PC-3 (cell line): Measurements from ENCODE around the gene HRH1. TPM values are rescaled to one million over a fixed set of nuclear protein-coding genes. Genes with fewer than 3 reads are reported as not detected.
A peak's percentile ranks its signal among the peaks of the same experiment; 100 is the strongest.
"Not testable (repeated sequence)": the region's sequence is repeated elsewhere in the genome, so short reads cannot be mapped to it uniquely, and the experiment has no call there.

Experiments used
- ATAC-seq: fragments of 200-7000 bp; cut with Tn5 transposase; 2 replicates; pipeline ENCODE4 v1.9.1; 2020; ENCODE audit warnings: mild to moderate bottlenecking, moderate library complexity
- Bru-seq: library from RNA; stranded (reverse); fragments of 400-500 nt; gene quantifications from one replicate; lab custom pipeline; 2021; lab: Mats Ljungman, UMichigan
- BruChase-seq, 2 experiments: library from RNA; stranded (reverse); fragments of 400-500 nt; gene quantifications; one replicate each; lab custom pipeline; 2021; lab: Mats Ljungman, UMichigan
- BruUV-seq: library from RNA; stranded (reverse); fragments of 400-500 nt; replicated peaks from 2 replicates; lab custom pipeline; 2021; lab: Mats Ljungman, UMichigan
- CTCF ChIA-PET: fragments of 300-600 bp; sonication (Branson Sonifier 250); formaldehyde crosslinking; loops from one replicate; lab custom pipeline; 2022; ENCODE audit warnings: antibody characterized with exemption; lab: Charles Lee
- POLR2A ChIA-PET: fragments of 300-600 bp; sonication (Branson Sonifier 250); formaldehyde crosslinking; loops from one replicate; lab custom pipeline; 2022; ENCODE audit warnings: antibody characterized with exemption; ENCODE audit not compliant: unreplicated experiment; lab: Charles Lee
- DNase-seq: peaks from one replicate; pipeline ENCODE4 v3.0.0-alpha.2; 2015
- H2AFZ ChIP-seq: fragments of 300-600 bp; sonication (generic); 2 replicates; pipeline ENCODE4 v1.6.0; 2016; ENCODE audit warnings: antibody characterized with exemption, low read length
- H3F3A ChIP-seq: fragments of 300-600 bp; sonication (generic); one replicate; pipeline ENCODE4 v1.6.0; 2017; ENCODE audit warnings: antibody characterized with exemption, low read length, control low read depth, mild to moderate bottlenecking; ENCODE audit not compliant: unreplicated experiment
- H3K27ac ChIP-seq: fragments of 300-600 bp; sonication (generic); 2 replicates; pipeline ENCODE4 v1.5.1; 2016; ENCODE audit warnings: mild to moderate bottlenecking, low read length
- H3K27me3 ChIP-seq: fragments of 300-600 bp; sonication (generic); 2 replicates; pipeline ENCODE4 v1.6.1; 2016; ENCODE audit warnings: low read length, mixed read lengths
- H3K36me3 ChIP-seq: fragments of 300-600 bp; sonication (generic); 2 replicates; pipeline ENCODE4 v1.6.1; 2016; ENCODE audit warnings: low read depth, mixed run types, low read length, mixed read lengths
- H3K4me1 ChIP-seq: fragments of 300-600 bp; sonication (generic); 2 replicates; pipeline ENCODE4 v1.5.1; 2016; ENCODE audit warnings: low read length; ENCODE audit not compliant: insufficient read depth
- H3K4me2 ChIP-seq: fragments of 300-600 bp; sonication (generic); 2 replicates; pipeline ENCODE4 v1.6.0; 2016; ENCODE audit warnings: low read length
- H3K4me3 ChIP-seq: fragments of 300-600 bp; sonication (generic); 2 replicates; pipeline ENCODE4 v1.5.1; 2016; ENCODE audit warnings: mild to moderate bottlenecking, low read length, mixed read lengths
- H3K79me2 ChIP-seq: fragments of 300-600 bp; sonication (generic); 2 replicates; pipeline ENCODE4 v1.6.1; 2017; ENCODE audit warnings: low read length, mixed read lengths
- H3K9ac ChIP-seq: fragments of 300-600 bp; sonication (generic); 2 replicates; pipeline ENCODE4 v1.6.0; 2016; ENCODE audit warnings: mild to moderate bottlenecking, low read length
- H3K9me2 ChIP-seq: fragments of 300-600 bp; sonication (generic); replicated peaks from 2 replicates; pipeline ENCODE4 v1.6.1; 2016; ENCODE audit warnings: mixed run types, low read length, mixed read lengths
- H3K9me3 ChIP-seq: fragments of 300-600 bp; sonication (generic); 2 replicates; pipeline ENCODE4 v1.6.1; 2016; ENCODE audit warnings: low read length, mixed read lengths
- H4K20me1 ChIP-seq: fragments of 300-600 bp; sonication (generic); 2 replicates; pipeline ENCODE4 v1.6.1; 2016; ENCODE audit warnings: low read length, mixed read lengths
- CTCF ChIP-seq: fragments of 300-600 bp; sonication (generic); conservative IDR thresholded peaks from 2 replicates; pipeline ENCODE4 v1.5.1; 2017; ENCODE audit warnings: antibody characterized with exemption, low read depth, mild to moderate bottlenecking, low read length
- EZH2 ChIP-seq: fragments of 300-600 bp; sonication (generic); IDR thresholded peaks from one replicate; pipeline ENCODE4 v1.6.1; 2017; ENCODE audit warnings: antibody characterized with exemption, mild to moderate bottlenecking, low read length; ENCODE audit not compliant: unreplicated experiment
- EZH2phosphoT487 ChIP-seq: fragments of 300-600 bp; sonication (generic); IDR thresholded peaks from 2 replicates; pipeline ENCODE4 v1.6.1; 2018; ENCODE audit warnings: mild to moderate bottlenecking, antibody characterized with exemption, low read length, borderline replicate concordance
- intact Hi-C: fragments of 100-400 bp; cut with micrococcal nuclease; formaldehyde crosslinking; loops from 2 replicates; pipeline ENCODE4 v1.9.0; 2023
- long read RNA-seq: library from polyadenylated mRNA; unstranded; transcript quantifications from one replicate; pipeline ENCODE4 v2.0.0, GENCODE V29; 2021; ENCODE audit not compliant: unreplicated experiment
- total RNA-seq: library from RNA; depleted of rRNA; stranded (reverse); fragments of >200 nt; gene quantifications from 2 replicates; pipeline ENCODE4 v1.2.3, GENCODE V29; 2014; rRNA removed

The HRH1 gene
- total RNA-seq (5.9 and 7.5 TPM in 2 replicates), Bru-seq, nascent RNA (percentile 65 among the genes with signal in this experiment), BruChase-seq, experiment 1, labeled RNA remaining after a 6-hour chase (percentile 53 among the genes with signal in this experiment), BruChase-seq, experiment 2, labeled RNA remaining after a 2-hour chase (percentile 58 among the genes with signal in this experiment)
- long read RNA-seq, full-length matches to known transcripts = 6 of 24 reads
- long read RNA-seq, partial matches to known transcripts = 0 of 24 reads
- long read RNA-seq, other reads (novel, unspliced or antisense) = 18 of 24 reads

GRCh38 chr3:11154036-11154952 is at the start of gene HRH1:
Gene HRH1 (plus strand): TSS chr3:11154493. CDS start chr3:11259038, 104,545 bp downstream.
- Histone ChIP-seq H3K9ac (peak within 1 kb of the TSS; percentile 53), H4K20me1 (no peaks in the 10 kb centered on the region), H3K27ac (no peak within 1 kb of the TSS), H2AFZ (peak within 1 kb of the TSS; percentile 66), H3K27me3 (no peaks in the 10 kb centered on the region), H3K79me2 (no peaks in the 10 kb centered on the region), H3K4me3 (peak within 1 kb of the TSS; percentile 74), H3K4me1 (peaks cover 12% of the 10 kb centered on the region; the same call in 1 of the 2 replicates), H3K36me3 (no peaks in the 10 kb centered on the region), H3K9me3 (no peaks in the 10 kb centered on the region), H3F3A (no peaks in the 10 kb centered on the region), H3K9me2 (no peaks in the 10 kb centered on the region), H3K4me2 (peak within 1 kb of the TSS; percentile 95)
- CTCF ChIA-PET = interaction anchor here (0.5 to 1.2 kb wide), 3 partner anchors 16 to 93 kb away, joined by 3 to 4 read pairs (median 3); no protein-coding TSS in a partner anchor
- intact Hi-C loops = loop anchor here (2.0 kb wide), 1 partner anchor 31 kb away; no protein-coding TSS in a partner anchor
- TF ChIP-seq EZH2 = no peak
- TF ChIP-seq CTCF = no peak
- no peak for TF ChIP-seq EZH2phosphoT487
- POLR2A ChIA-PET = interaction anchor here (0.6 to 0.9 kb wide), 3 partner anchors 9 to 58 kb away, joined by 3 to 4 read pairs (median 3); no protein-coding TSS in a partner anchor
- peak; percentile 54 for ATAC-seq
- no TSS peak for BruUV-seq
- peak; percentile 37 for DNase-seq

GRCh38 chr3:11113316-11113715 is 41.0 kb upstream of the HRH1 start:
- intact Hi-C loops, H3K27ac ChIP-seq, H3K9ac ChIP-seq, DNase-seq, H3K4me3 ChIP-seq, H3K36me3 ChIP-seq, ATAC-seq, H3K4me1 ChIP-seq, H3K27me3 ChIP-seq, H3K9me3 ChIP-seq, H3F3A ChIP-seq, H3K9me2 ChIP-seq, H3K4me2 ChIP-seq, H4K20me1 ChIP-seq, POLR2A ChIA-PET, H2AFZ ChIP-seq, CTCF ChIA-PET, BruUV-seq, H3K79me2 ChIP-seq: not testable (repeated sequence)

GRCh38 chr3:11115548-11115947 is 38.7 kb upstream of the HRH1 start:
- Histone ChIP-seq H3K36me3 (no peaks in the 10 kb centered on the region), H3K79me2 (no peaks in the 10 kb centered on the region), H3F3A (no peaks in the 10 kb centered on the region), H3K4me2 (no peak overlapping the region), H3K4me1 (no peaks in the 10 kb centered on the region), H4K20me1 (no peaks in the 10 kb centered on the region), H3K4me3 (no peak overlapping the region), H3K9me2 (no peaks in the 10 kb centered on the region), H2AFZ (no peak overlapping the region), H3K9ac (no peak overlapping the region), H3K27me3 (no peaks in the 10 kb centered on the region), H3K27ac (no peak overlapping the region), H3K9me3 (no peaks in the 10 kb centered on the region)
- intact Hi-C loops = no loop called here
- TF ChIP-seq CTCF (no peak), EZH2 (no peak), EZH2phosphoT487 (no peak)
- ChIA-PET CTCF (no interaction called here), POLR2A (no interaction called here)
- DNase-seq (no peak), ATAC-seq (no peak)
- BruUV-seq = no TSS peak
